C4-2B (cell line): ENCODE results near the gene TMEM117.
"Not testable (repeated sequence)": the region's sequence is repeated elsewhere in the genome, so short reads cannot be mapped to it uniquely, and the experiment has no call there.

ENCODE experiments used
- H3K27ac ChIP-seq: fragments of 450-650 bp; 2 replicates; pipeline ENCODE4 v1.5.1; 2017
- ZFX ChIP-seq: fragments of 450-650 bp; IDR thresholded peaks from 2 replicates; pipeline ENCODE4 v1.6.1; 2017
- TF ChIP-seq, protein P1 (sequence below): fragments of 450-650 bp; conservative IDR thresholded peaks from 2 replicates; pipeline ENCODE4 v1.5.1; 2017; ENCODE audit warnings: mild to moderate bottlenecking

The TMEM117 gene

DNA sequence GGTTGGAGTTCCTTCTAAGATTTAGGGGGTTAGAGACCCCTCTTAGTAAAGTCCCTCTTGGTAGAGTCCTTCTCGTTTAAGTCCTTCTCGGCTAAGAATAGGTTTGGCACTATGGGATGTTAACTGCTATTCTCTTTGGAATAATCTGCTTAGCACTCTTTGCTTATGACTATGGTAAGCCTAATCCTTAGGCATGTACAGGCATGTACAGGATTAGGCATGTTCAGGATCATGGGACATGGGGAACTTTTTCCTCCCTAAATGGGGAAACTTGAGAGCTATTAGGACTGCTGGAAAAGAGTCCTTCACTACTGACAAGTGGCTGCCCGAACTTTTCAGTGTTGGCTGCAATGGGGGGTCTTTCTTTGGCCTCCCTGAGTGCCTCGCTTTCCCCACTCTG is 193.3 kb downstream of the TMEM117 start:
- TF ChIP-seq, protein P1, sequence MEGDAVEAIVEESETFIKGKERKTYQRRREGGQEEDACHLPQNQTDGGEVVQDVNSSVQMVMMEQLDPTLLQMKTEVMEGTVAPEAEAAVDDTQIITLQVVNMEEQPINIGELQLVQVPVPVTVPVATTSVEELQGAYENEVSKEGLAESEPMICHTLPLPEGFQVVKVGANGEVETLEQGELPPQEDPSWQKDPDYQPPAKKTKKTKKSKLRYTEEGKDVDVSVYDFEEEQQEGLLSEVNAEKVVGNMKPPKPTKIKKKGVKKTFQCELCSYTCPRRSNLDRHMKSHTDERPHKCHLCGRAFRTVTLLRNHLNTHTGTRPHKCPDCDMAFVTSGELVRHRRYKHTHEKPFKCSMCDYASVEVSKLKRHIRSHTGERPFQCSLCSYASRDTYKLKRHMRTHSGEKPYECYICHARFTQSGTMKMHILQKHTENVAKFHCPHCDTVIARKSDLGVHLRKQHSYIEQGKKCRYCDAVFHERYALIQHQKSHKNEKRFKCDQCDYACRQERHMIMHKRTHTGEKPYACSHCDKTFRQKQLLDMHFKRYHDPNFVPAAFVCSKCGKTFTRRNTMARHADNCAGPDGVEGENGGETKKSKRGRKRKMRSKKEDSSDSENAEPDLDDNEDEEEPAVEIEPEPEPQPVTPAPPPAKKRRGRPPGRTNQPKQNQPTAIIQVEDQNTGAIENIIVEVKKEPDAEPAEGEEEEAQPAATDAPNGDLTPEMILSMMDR = no peak
- no peak for TF ChIP-seq ZFX
- no peak overlapping the region for H3K27ac ChIP-seq

- no peak for TF ChIP-seq ZFX
- TF ChIP-seq, protein P1 = no peak
- no peak overlapping the region for H3K27ac ChIP-seq
Measured at GRCh38 chr12:44031472-44032185, 195.7 kb downstream of the TMEM117 start.

DNA sequence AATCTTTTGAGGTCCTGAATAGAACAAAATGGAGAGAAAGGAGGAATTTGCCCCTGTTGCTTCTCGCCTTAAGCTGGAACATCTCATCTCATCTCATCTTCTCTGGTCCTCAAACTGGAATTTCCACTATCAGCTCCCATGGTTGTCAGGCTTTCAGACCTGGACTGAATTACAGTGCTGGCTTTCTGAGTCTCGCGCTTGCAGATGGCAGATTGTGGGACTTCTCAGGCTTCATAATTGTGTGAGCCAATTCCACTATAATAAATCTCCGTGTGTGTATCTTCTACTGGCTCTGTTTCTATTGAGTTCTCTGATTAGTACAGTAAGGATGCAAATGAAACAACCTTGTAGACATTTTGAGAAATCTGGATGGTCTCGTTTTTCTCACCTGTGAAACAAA is 199.0 kb downstream of the TMEM117 start:
- no peak overlapping the region for H3K27ac ChIP-seq
- TF ChIP-seq, protein P1 = no peak
- TF ChIP-seq ZFX = no peak

DNA sequence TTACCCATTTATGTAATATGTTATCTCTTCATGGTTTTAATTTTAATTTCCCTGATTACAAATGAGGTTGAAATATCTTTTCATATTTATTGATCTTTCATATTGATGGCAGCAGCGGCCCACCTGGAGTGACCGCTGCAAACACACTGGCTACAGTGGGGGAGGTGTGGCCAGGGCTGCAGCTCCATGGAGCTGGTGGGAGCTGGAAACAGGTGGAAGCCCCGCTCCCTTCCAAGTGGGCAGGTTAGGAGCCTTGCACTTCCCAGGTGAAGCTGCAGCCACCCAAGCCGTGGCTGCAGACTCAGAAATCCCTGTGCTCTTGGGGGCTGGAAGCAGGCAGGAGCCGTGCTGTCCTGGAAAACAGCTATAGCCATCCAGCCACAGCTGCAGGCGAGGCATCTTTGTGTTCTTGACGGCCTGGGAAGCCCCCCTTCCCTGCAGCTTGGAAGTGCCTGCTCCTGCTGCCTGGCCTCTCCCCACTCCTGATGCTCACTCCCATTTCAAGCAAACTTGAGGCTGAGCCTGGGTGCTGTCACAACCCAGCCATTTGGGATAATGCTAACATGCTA is 201.1 kb downstream of the TMEM117 start:
- no peak overlapping the region for H3K27ac ChIP-seq
- TF ChIP-seq, protein P1 = no peak
- TF ChIP-seq ZFX = no peak

GRCh38 chr12:44038411-44038810 is 202.5 kb downstream of the TMEM117 start:
- H3K27ac ChIP-seq = no peak overlapping the region
- TF ChIP-seq, protein P1 = no peak
- no peak for TF ChIP-seq ZFX

DNA sequence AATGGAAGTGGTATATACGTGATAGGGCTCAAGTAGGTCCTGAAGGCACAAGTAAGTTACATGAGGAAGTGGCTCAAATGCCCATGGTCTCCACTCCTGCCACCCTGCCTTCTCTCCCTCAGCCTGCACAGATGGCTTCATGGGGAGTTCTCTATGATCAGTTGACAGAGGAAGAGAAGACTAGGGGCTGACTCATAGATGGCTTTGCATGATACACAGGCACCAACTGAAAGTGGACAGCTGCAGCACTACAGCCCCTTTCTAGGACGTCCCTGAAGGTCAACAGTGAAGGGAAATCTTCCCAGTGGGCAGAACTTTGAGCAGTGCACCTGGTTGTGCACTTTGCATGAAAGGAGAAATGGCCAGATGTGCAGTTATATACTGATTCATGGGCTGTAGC is 208.6 kb downstream of the TMEM117 start:
- not testable (repeated sequence) for H3K27ac ChIP-seq

GRCh38 chr12:44046732-44047417 is 211.0 kb downstream of the TMEM117 start:
- TF ChIP-seq ZFX = no peak
- TF ChIP-seq, protein P1 = no peak

More at GRCh38 chr12:44046732-44047417, 211.0 kb downstream of the TMEM117 start:
- H3K27ac ChIP-seq = no peak overlapping the region
